ENCODE measurements around the gene ADGRE2. TPM values are rescaled to one million over a fixed set of nuclear protein-coding genes. Genes with fewer than 3 reads are reported as not detected.

ADGRE2 gene
- total RNA-seq, 1 donor from 2014 or later, result 4.9 TPM

GRCh38 chr19:14695471-14695870 lies 82.9 kb downstream of the ADGRE2 start:
- no peaks in the 10 kb centered on the region for H3K27me3 ChIP-seq
- H3K4me1 ChIP-seq, result peaks cover 10% of the 10 kb centered on the region
- TF ChIP-seq POLR2AphosphoS5 (IDR thresholded peaks at IDR 0.05; ENCODE audit: insufficient read depth in 1 of 2, low read depth in 1 of 2), result no peak
- TF ChIP-seq POLR2A (IDR thresholded peaks at IDR 0.05), result no peak
- TF ChIP-seq, protein P1, sequence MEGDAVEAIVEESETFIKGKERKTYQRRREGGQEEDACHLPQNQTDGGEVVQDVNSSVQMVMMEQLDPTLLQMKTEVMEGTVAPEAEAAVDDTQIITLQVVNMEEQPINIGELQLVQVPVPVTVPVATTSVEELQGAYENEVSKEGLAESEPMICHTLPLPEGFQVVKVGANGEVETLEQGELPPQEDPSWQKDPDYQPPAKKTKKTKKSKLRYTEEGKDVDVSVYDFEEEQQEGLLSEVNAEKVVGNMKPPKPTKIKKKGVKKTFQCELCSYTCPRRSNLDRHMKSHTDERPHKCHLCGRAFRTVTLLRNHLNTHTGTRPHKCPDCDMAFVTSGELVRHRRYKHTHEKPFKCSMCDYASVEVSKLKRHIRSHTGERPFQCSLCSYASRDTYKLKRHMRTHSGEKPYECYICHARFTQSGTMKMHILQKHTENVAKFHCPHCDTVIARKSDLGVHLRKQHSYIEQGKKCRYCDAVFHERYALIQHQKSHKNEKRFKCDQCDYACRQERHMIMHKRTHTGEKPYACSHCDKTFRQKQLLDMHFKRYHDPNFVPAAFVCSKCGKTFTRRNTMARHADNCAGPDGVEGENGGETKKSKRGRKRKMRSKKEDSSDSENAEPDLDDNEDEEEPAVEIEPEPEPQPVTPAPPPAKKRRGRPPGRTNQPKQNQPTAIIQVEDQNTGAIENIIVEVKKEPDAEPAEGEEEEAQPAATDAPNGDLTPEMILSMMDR (IDR thresholded peaks at IDR 0.05), result no peak
- intact Hi-C loops (cut with DNase I), result no loop called here
- no peak overlapping the region for H3K27ac ChIP-seq
- H3K9me3 ChIP-seq, result no peaks in the 10 kb centered on the region
- no peak for DNase-seq (ENCODE audit: extremely low spot score in 2 of 2)
- peaks cover 0 to 56% of the 10 kb centered on the region in 2 donors for H3K36me3 ChIP-seq
- no peak overlapping the region for H3K4me3 ChIP-seq

- Histone ChIP-seq H3K36me3 (peaks cover 0 to 49% of the 10 kb centered on the region in 2 donors), H3K27ac (no peak overlapping the region), H3K9me3 (no peaks in the 10 kb centered on the region), H3K4me3 (no peak overlapping the region), H3K4me1 (peaks cover 12% of the 10 kb centered on the region), H3K27me3 (no peaks in the 10 kb centered on the region)
- TF ChIP-seq POLR2AphosphoS5 (IDR thresholded peaks at IDR 0.05; ENCODE audit: insufficient read depth in 1 of 2, low read depth in 1 of 2), result no peak
- TF ChIP-seq, protein P1 (IDR thresholded peaks at IDR 0.05), result no peak
- TF ChIP-seq POLR2A (IDR thresholded peaks at IDR 0.05), result no peak
- DNase-seq (ENCODE audit: extremely low spot score in 2 of 2), result no peak
- intact Hi-C loops (cut with DNase I), result no loop called here
These were observed 83.6 kb downstream of the ADGRE2 start for GRCh38 chr19:14694641-14695266.

- intact Hi-C loops (cut with DNase I), result no loop called here
- H3K27me3 ChIP-seq, result no peaks in the 10 kb centered on the region
- H3K36me3 ChIP-seq, result peaks cover 0 to 7% of the 10 kb centered on the region in 2 donors
- TF ChIP-seq POLR2AphosphoS5 (IDR thresholded peaks at IDR 0.05; ENCODE audit: insufficient read depth in 1 of 2, low read depth in 1 of 2) (peak in 1 of 2 donors; percentile 62), POLR2A (IDR thresholded peaks at IDR 0.05) (peak in 1 of 2 donors; percentile 54)
- TF ChIP-seq, protein P1 (IDR thresholded peaks at IDR 0.05), result no peak
- peaks cover 20% of the 10 kb centered on the region for H3K4me1 ChIP-seq
- peak within 1 kb of the TSS; percentile 97 for H3K27ac ChIP-seq
- H3K9me3 ChIP-seq, result no peaks in the 10 kb centered on the region
- H3K4me3 ChIP-seq, result peak within 1 kb of the TSS; percentile 68 to 97
- peak in 1 of 2 donors; percentile 91 for DNase-seq (ENCODE audit: extremely low spot score in 2 of 2)
These were observed 88.5 kb downstream of the ADGRE2 start, which contains the start of gene ZNF333 for GRCh38 chr19:14689598-14690503. TSS of gene ZNF333 (plus strand) at chr19:14690048. CDS start at chr19:14693492, 3,444 bp downstream.

- no peak overlapping the region for H3K27ac ChIP-seq
- peaks cover 19% of the 10 kb centered on the region for H3K4me1 ChIP-seq
- no peaks in the 10 kb centered on the region for H3K36me3 ChIP-seq
- H3K9me3 ChIP-seq, result no peaks in the 10 kb centered on the region
- DNase-seq (ENCODE audit: extremely low spot score in 2 of 2), result no peak
- TF ChIP-seq POLR2A (IDR thresholded peaks at IDR 0.05) (no peak), POLR2AphosphoS5 (IDR thresholded peaks at IDR 0.05; ENCODE audit: insufficient read depth in 1 of 2, low read depth in 1 of 2) (no peak)
- TF ChIP-seq, protein P1 (IDR thresholded peaks at IDR 0.05), result no peak
- intact Hi-C loops (cut with DNase I), result no loop called here
- no peaks in the 10 kb centered on the region for H3K27me3 ChIP-seq
- H3K4me3 ChIP-seq, result no peak overlapping the region
These were observed 91.9 kb downstream of the ADGRE2 start for GRCh38 chr19:14686411-14686810.

All from vagina (tissue), 2 donors.